ENCODE data around the gene U2AF2. TPM values are rescaled to one million over a fixed set of nuclear protein-coding genes. Genes with fewer than 3 reads are reported as not detected.

U2AF2 gene
- total and polyA plus RNA-seq, 9 donors, result 27.3 to 183 (median 148) TPM

DNA sequence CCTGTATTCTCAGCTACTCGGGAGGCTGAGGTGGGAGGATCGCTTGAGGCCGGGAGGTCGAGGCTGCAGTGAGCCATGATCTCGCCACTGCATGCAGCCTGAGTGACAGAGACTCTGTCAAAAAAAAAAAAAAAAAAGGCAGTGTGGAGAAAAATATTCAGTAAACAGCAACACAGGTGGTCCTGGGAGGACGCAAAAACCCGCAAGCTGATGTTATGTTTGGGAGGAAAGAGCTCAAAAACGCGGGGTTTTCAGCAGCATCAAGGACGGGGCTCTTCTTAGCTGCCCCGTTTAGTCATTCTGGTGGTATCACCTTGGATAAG, 29.9 kb upstream of the U2AF2 start:
- peaks cover 4% of the 10 kb centered on the region for H3K4me1 ChIP-seq (ENCODE audit: insufficient read depth)
- TF ChIP-seq, protein P1, sequence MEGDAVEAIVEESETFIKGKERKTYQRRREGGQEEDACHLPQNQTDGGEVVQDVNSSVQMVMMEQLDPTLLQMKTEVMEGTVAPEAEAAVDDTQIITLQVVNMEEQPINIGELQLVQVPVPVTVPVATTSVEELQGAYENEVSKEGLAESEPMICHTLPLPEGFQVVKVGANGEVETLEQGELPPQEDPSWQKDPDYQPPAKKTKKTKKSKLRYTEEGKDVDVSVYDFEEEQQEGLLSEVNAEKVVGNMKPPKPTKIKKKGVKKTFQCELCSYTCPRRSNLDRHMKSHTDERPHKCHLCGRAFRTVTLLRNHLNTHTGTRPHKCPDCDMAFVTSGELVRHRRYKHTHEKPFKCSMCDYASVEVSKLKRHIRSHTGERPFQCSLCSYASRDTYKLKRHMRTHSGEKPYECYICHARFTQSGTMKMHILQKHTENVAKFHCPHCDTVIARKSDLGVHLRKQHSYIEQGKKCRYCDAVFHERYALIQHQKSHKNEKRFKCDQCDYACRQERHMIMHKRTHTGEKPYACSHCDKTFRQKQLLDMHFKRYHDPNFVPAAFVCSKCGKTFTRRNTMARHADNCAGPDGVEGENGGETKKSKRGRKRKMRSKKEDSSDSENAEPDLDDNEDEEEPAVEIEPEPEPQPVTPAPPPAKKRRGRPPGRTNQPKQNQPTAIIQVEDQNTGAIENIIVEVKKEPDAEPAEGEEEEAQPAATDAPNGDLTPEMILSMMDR (IDR thresholded peaks at IDR 0.05), result no peak
- no peak for TF ChIP-seq POLR2A (IDR thresholded peaks at IDR 0.05)
- TF ChIP-seq EP300 (IDR thresholded peaks at IDR 0.05), result no peak
- peak overlapping the region; percentile 60 for H3K4me3 ChIP-seq
- no peaks in the 10 kb centered on the region for H3K27me3 ChIP-seq
- no peaks in the 10 kb centered on the region for H3K9me3 ChIP-seq
- H3K36me3 ChIP-seq, result no peaks in the 10 kb centered on the region
- peak in 1 of 5 donors; percentile 45 for DNase-seq
- H3K27ac ChIP-seq, result peak overlapping the region in 1 of 2 donors; percentile 90
- 14 to 24% (median 19%) methylated on average over 11 of the region's 11 CpGs for WGBS, 3 donors
- intact Hi-C loops (cut with DNase I), result no loop called here

DNA sequence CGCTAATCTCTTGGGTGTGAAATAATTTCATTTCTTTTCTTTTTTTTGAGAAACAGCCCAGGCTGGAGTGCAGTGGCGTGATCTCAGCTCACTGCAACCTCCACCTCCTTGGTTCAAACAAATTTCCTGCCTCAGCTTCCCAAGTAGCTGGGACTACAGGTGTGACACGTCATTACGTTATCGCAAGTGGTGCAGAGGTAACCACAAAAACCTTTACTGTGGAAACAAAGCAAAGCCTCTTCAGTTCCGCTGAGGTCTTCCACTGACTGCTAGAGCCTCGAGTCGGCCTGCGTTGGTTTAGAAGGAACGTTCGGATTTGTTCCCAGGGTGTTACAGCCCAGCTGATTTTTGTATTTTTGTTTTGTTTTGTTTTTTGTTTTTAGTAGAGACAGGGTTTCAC, 28.5 kb upstream of the U2AF2 start:
- no peak for DNase-seq
- no peak overlapping the region for H3K4me3 ChIP-seq
- no peak overlapping the region for H3K27ac ChIP-seq
- no peaks in the 10 kb centered on the region for H3K36me3 ChIP-seq
- H3K9me3 ChIP-seq, result no peaks in the 10 kb centered on the region
- no peaks in the 10 kb centered on the region for H3K27me3 ChIP-seq
- intact Hi-C loops (cut with DNase I), result no loop called here
- TF ChIP-seq POLR2A (IDR thresholded peaks at IDR 0.05) (no peak), EP300 (IDR thresholded peaks at IDR 0.05) (no peak)
- TF ChIP-seq, protein P1 (IDR thresholded peaks at IDR 0.05), result no peak
- peaks cover 4% of the 10 kb centered on the region for H3K4me1 ChIP-seq (ENCODE audit: insufficient read depth)
- WGBS, 3 donors, result 82 to 87% (median 85%) methylated on average over 11 of the region's 11 CpGs

DNA sequence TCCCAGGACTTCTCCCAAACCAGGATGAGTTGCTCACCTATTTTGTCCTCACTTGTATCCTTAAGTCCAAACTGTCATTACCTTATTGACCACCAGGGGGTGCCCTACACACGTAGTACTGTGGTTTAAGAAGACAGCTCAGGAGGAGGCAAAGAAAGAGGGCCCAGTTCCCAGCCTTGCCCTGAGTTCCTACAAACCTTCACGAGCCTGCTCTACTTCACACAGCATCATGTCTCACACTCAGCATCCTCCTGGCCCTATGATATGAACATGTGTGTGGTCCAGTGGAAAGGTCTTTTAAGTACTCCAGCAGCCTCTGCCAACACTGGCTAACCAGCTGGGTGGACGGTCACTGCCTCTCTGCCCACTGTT, 22.4 kb upstream of the U2AF2 start:
- Histone ChIP-seq H3K27ac (no peak overlapping the region), H3K36me3 (no peaks in the 10 kb centered on the region), H3K9me3 (no peaks in the 10 kb centered on the region), H3K4me1 (ENCODE audit: insufficient read depth) (peaks cover 10% of the 10 kb centered on the region), H3K27me3 (no peaks in the 10 kb centered on the region), H3K4me3 (no peak overlapping the region)
- TF ChIP-seq, protein P1 (IDR thresholded peaks at IDR 0.05), result peak; percentile 77 to 90 (median 79)
- TF ChIP-seq EP300 (IDR thresholded peaks at IDR 0.05), result no peak
- TF ChIP-seq POLR2A (IDR thresholded peaks at IDR 0.05), result no peak
- peak; percentile 63 to 93 (median 81) for DNase-seq
- 18 to 27% (median 22%) methylated on average over 3 of the region's 3 CpGs for WGBS, 3 donors
- intact Hi-C loops (cut with DNase I), result loop anchor here in 2 of 4 donors (5.0 to 10.0 kb wide), 2 partner anchors 115 to 518 kb away; partner anchors contain the start of gene PPP1R12C (in 1 of the 2)

DNA sequence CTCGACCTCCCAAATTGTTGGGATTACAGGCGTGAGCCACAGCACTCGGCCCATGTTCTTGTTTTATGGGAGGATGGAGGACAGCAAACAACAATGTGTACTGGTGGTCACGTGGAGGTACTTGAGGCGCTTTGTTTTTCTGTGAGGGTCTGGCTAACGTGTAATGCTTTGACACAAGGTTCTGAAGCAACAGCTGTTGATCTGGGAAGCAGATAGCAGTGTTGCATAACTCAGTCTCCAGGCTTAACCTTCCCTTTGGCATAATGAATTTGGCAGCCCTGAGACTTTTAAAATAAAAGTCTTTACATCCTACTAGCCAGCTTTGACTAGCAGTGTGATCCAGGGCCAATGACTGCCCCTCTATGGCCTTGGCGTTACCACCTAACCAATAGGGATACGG, 21.0 kb upstream of the U2AF2 start:
- H3K27me3 ChIP-seq, result no peaks in the 10 kb centered on the region
- H3K36me3 ChIP-seq, result no peaks in the 10 kb centered on the region
- intact Hi-C loops (cut with DNase I), result loop anchor here in 2 of 4 donors (5.0 to 10.0 kb wide), 2 partner anchors 117 to 519 kb away; partner anchors contain the start of gene PPP1R12C (in 1 of the 2)
- H3K4me3 ChIP-seq, result no peak overlapping the region
- H3K9me3 ChIP-seq, result no peaks in the 10 kb centered on the region
- no peak overlapping the region for H3K27ac ChIP-seq
- peaks cover 10% of the 10 kb centered on the region for H3K4me1 ChIP-seq (ENCODE audit: insufficient read depth)
- no peak for DNase-seq
- 71 to 79% (median 72%) methylated on average over 8 of the region's 8 CpGs for WGBS, 3 donors
- TF ChIP-seq, protein P1 (IDR thresholded peaks at IDR 0.05), result no peak
- TF ChIP-seq POLR2A (IDR thresholded peaks at IDR 0.05) (no peak), EP300 (IDR thresholded peaks at IDR 0.05) (no peak)

Measured in ovary (tissue), 9 donors.